HK-2 (cell line): ENCODE data around the gene CDH23.

ENCODE experiments used
- DNase-seq: peaks from one replicate; pipeline ENCODE4 v3.0.0-alpha.2; 2018; ENCODE audit not compliant: unreplicated experiment

The CDH23 gene

GRCh38 chr10:71690094-71690720, 293.5 kb downstream of the CDH23 start:
- no peak for DNase-seq

GRCh38 chr10:71691405-71691804, 294.7 kb downstream of the CDH23 start:
- no peak for DNase-seq

- no peak for DNase-seq
These were observed 296.0 kb downstream of the CDH23 start for GRCh38 chr10:71692598-71693306.

GRCh38 chr10:71693377-71693776, 296.7 kb downstream of the CDH23 start:
- DNase-seq: no peak

GRCh38 chr10:71694039-71694501, 297.4 kb downstream of the CDH23 start:
- DNase-seq: no peak

- no peak for DNase-seq
These were observed 297.8 kb downstream of the CDH23 start for GRCh38 chr10:71694567-71694968.

GRCh38 chr10:71695502-71696476, 299.1 kb downstream of the CDH23 start:
- no peak for DNase-seq

- peak; percentile 60 for DNase-seq
These were observed 300.1 kb downstream of the CDH23 start for GRCh38 chr10:71696628-71697326.

- DNase-seq: no peak
These were observed 301.4 kb downstream of the CDH23 start for GRCh38 chr10:71697938-71698709.

- no peak for DNase-seq
These were observed 302.0 kb downstream of the CDH23 start for GRCh38 chr10:71698737-71699136.

GRCh38 chr10:71700731-71701368, 304.1 kb downstream of the CDH23 start:
- no peak for DNase-seq

- DNase-seq: no peak
These were observed 304.9 kb downstream of the CDH23 start for GRCh38 chr10:71701496-71702132.

GRCh38 chr10:71703577-71703976, 306.9 kb downstream of the CDH23 start:
- no peak for DNase-seq

- DNase-seq: no peak
These were observed 308.1 kb downstream of the CDH23 start for GRCh38 chr10:71704816-71705215.

GRCh38 chr10:71705582-71705981, 308.9 kb downstream of the CDH23 start:
- no peak for DNase-seq

- no peak for DNase-seq
These were observed 309.7 kb downstream of the CDH23 start for GRCh38 chr10:71706216-71707121.

GRCh38 chr10:71707240-71707789, 310.6 kb downstream of the CDH23 start:
- no peak for DNase-seq

- peak; percentile 38 for DNase-seq
These were observed 311.6 kb downstream of the CDH23 start for GRCh38 chr10:71708301-71708703.
